SK-N-MC (cell line): ENCODE measurements around the gene DLGAP1.

Experiments used
- EZH2 ChIP-seq: fragments of 200-600 bp; sonication (generic); IDR thresholded peaks from one replicate; pipeline ENCODE4 v1.6.1; 2017; ENCODE audit warnings: antibody characterized with exemption
- FOXP2 ChIP-seq: optimal IDR thresholded peaks from 2 replicates; pipeline ENCODE3; 2011; ENCODE audit warnings: mild to moderate bottlenecking, moderate library complexity; ENCODE audit not compliant: insufficient read depth; ENCODE audit errors: extremely low read length, control extremely low read depth
- POLR2AphosphoS5 ChIP-seq: IDR thresholded peaks from 2 replicates; pipeline ENCODE4 v1.6.1; 2012; ENCODE audit warnings: mild to moderate bottlenecking, low read depth, low read length, borderline replicate concordance

- no peak for TF ChIP-seq POLR2AphosphoS5
- TF ChIP-seq EZH2: no peak
- no peak for TF ChIP-seq FOXP2
Observed at GRCh38 chr18:4063545-4063944, 391.6 kb downstream of the DLGAP1 start.
